PC-9 (cell line): ENCODE measurements around the gene AQP12A. TPM values are rescaled to one million over a fixed set of nuclear protein-coding genes. Genes with fewer than 3 reads are reported as not detected.

Experiments used
- BruUV-seq: library from RNA; stranded (reverse); fragments of 400-500 nt; replicated peaks from 2 replicates; lab custom pipeline; 2021; lab: Mats Ljungman, UMichigan
- CTCF ChIA-PET: fragments of 300-600 bp; sonication (Branson Sonifier 250); formaldehyde crosslinking; loops from one replicate; lab custom pipeline; 2022; ENCODE audit warnings: antibody characterized with exemption; lab: Charles Lee
- POLR2A ChIA-PET: fragments of 300-600 bp; sonication (Branson Sonifier 250); formaldehyde crosslinking; loops from one replicate; lab custom pipeline; 2022; ENCODE audit warnings: antibody characterized with exemption; ENCODE audit not compliant: unreplicated experiment; lab: Charles Lee
- DNase-seq, 2 experiments: peaks; one replicate each; pipeline versions ENCODE4 v3.0.0 to v3.0.0-alpha.2; 2015 to 2022; ENCODE audit warnings: mixed read lengths in 1 of 2
- H2AFZ ChIP-seq: fragments of 200-600 bp; sonication (generic); 2 replicates; pipeline ENCODE4 v1.8.1; 2017; ENCODE audit warnings: antibody characterized with exemption
- H3F3A ChIP-seq: fragments of 200-600 bp; sonication (generic); 2 replicates; pipeline ENCODE4 v1.8.1; 2017; ENCODE audit warnings: antibody characterized with exemption, mild to moderate bottlenecking, low read depth; ENCODE audit not compliant: insufficient read depth
- H3K27ac ChIP-seq: fragments of 200-600 bp; sonication (generic); 2 replicates; pipeline ENCODE4 v1.6.1; 2016; ENCODE audit warnings: mixed run types
- H3K27me3 ChIP-seq: fragments of 200-600 bp; sonication (generic); 2 replicates; pipeline ENCODE4 v1.6.1; 2016; ENCODE audit warnings: low read depth, mixed run types; ENCODE audit not compliant: insufficient read depth
- H3K36me3 ChIP-seq: fragments of 200-600 bp; sonication (generic); 2 replicates; pipeline ENCODE4 v1.6.1; 2016; ENCODE audit warnings: low read depth, mixed run types
- H3K4me1 ChIP-seq: fragments of 200-600 bp; sonication (generic); replicated peaks from 2 replicates; pipeline ENCODE4 v1.6.1; 2016; ENCODE audit warnings: mixed run types; ENCODE audit not compliant: insufficient read depth
- H3K4me2 ChIP-seq: fragments of 200-600 bp; sonication (generic); 2 replicates; pipeline ENCODE4 v1.6.1; 2017; ENCODE audit warnings: mixed run types
- H3K4me3 ChIP-seq: fragments of 200-600 bp; sonication (generic); 2 replicates; pipeline ENCODE4 v1.6.1; 2016; ENCODE audit warnings: mixed run types
- H3K79me2 ChIP-seq: fragments of 200-600 bp; sonication (generic); 2 replicates; pipeline ENCODE4 v1.6.1; 2017; ENCODE audit warnings: low read depth, mixed run types
- H3K9me2 ChIP-seq: fragments of 200-600 bp; sonication (generic); 2 replicates; pipeline ENCODE4 v1.8.1; 2017; ENCODE audit warnings: mild to moderate bottlenecking; ENCODE audit not compliant: insufficient read depth
- H3K9me3 ChIP-seq: fragments of 200-600 bp; sonication (generic); 2 replicates; pipeline ENCODE4 v1.8.1; 2016; ENCODE audit warnings: low read depth; ENCODE audit not compliant: insufficient read depth
- H4K20me1 ChIP-seq: fragments of 200-600 bp; sonication (generic); 2 replicates; pipeline ENCODE4 v1.8.1; 2017; ENCODE audit not compliant: insufficient read depth
- CTCF ChIP-seq: fragments of 200-600 bp; sonication (generic); conservative IDR thresholded peaks from 2 replicates; pipeline ENCODE4 v1.6.1; 2017; ENCODE audit warnings: mixed run types, antibody characterized with exemption, mild to moderate bottlenecking, moderate library complexity
- EZH2 ChIP-seq: fragments of 200-600 bp; sonication (generic); IDR thresholded peaks from 2 replicates; pipeline ENCODE4 v1.8.0; 2017; ENCODE audit warnings: antibody characterized with exemption, low read depth
- intact Hi-C: fragments of 100-400 bp; cut with micrococcal nuclease; formaldehyde crosslinking; loops from one replicate; pipeline ENCODE4 v1.10.0; 2022; ENCODE audit not compliant: unreplicated experiment
- total RNA-seq: library from RNA; stranded (reverse); gene quantifications from 2 replicates; pipeline ENCODE4 v1.2.3, GENCODE V29; 2021

The AQP12A gene
- total RNA-seq, 1 experiment from 2014 or later: not detected

- Histone ChIP-seq H2AFZ (no peak overlapping the region), H3K79me2 (no peaks in the 10 kb centered on the region), H3K27me3 (peaks cover 100% of the 10 kb centered on the region), H3K4me1 (no peaks in the 10 kb centered on the region), H3K9me3 (no peaks in the 10 kb centered on the region), H3K4me2 (no peak overlapping the region), H3K36me3 (no peaks in the 10 kb centered on the region), H3K4me3 (no peak overlapping the region), H3K27ac (no peak overlapping the region), H3K9me2 (no peaks in the 10 kb centered on the region), H3F3A (no peaks in the 10 kb centered on the region), H4K20me1 (peaks cover 4% of the 10 kb centered on the region)
- intact Hi-C loops: no loop called here
- TF ChIP-seq CTCF (no peak), EZH2 (no peak)
- DNase-seq: no peak
- POLR2A ChIA-PET: no interaction called here
- CTCF ChIA-PET: no interaction called here
- BruUV-seq: no TSS peak
Observed at GRCh38 chr2:240722796-240723735, 31.4 kb downstream of the AQP12A start.

GRCh38 chr2:240723851-240724250, 32.2 kb downstream of the AQP12A start:
- Histone ChIP-seq H3K4me3 (no peak overlapping the region), H3K36me3 (no peaks in the 10 kb centered on the region), H3K27me3 (peaks cover 100% of the 10 kb centered on the region), H4K20me1 (peaks cover 4% of the 10 kb centered on the region; the same call in 1 of the 2 replicates), H3K27ac (no peak overlapping the region), H3K4me2 (no peak overlapping the region), H3K9me2 (no peaks in the 10 kb centered on the region), H3K79me2 (no peaks in the 10 kb centered on the region), H3K4me1 (no peaks in the 10 kb centered on the region), H2AFZ (no peak overlapping the region), H3F3A (no peaks in the 10 kb centered on the region), H3K9me3 (no peaks in the 10 kb centered on the region)
- intact Hi-C loops: no loop called here
- no TSS peak for BruUV-seq
- POLR2A ChIA-PET: no interaction called here
- TF ChIP-seq EZH2: no peak
- no peak for TF ChIP-seq CTCF
- no peak for DNase-seq
- CTCF ChIA-PET: no interaction called here

GRCh38 chr2:240724431-240724830, 32.8 kb downstream of the AQP12A start:
- Histone ChIP-seq H4K20me1 (peaks cover 4% of the 10 kb centered on the region; the same call in 1 of the 2 replicates), H3K36me3 (no peaks in the 10 kb centered on the region), H3K4me3 (no peak overlapping the region), H3K27ac (no peak overlapping the region), H3K27me3 (peaks cover 100% of the 10 kb centered on the region), H3K9me3 (no peaks in the 10 kb centered on the region), H3F3A (no peaks in the 10 kb centered on the region), H2AFZ (no peak overlapping the region), H3K4me2 (no peak overlapping the region), H3K79me2 (no peaks in the 10 kb centered on the region), H3K9me2 (no peaks in the 10 kb centered on the region), H3K4me1 (no peaks in the 10 kb centered on the region)
- intact Hi-C loops: no loop called here
- BruUV-seq: no TSS peak
- CTCF ChIA-PET: no interaction called here
- DNase-seq: no peak
- POLR2A ChIA-PET: no interaction called here
- no peak for TF ChIP-seq CTCF
- TF ChIP-seq EZH2: no peak
